Activated T-helper 17 cell treated with anti-CD3 and anti-CD28 coated beads, Interleukin-2, amount 50 U/mL, for 72 hours (primary cell): ENCODE measurements around the gene PPP1R9B. TPM values are rescaled to one million over a fixed set of nuclear protein-coding genes. Genes with fewer than 3 reads are reported as not detected.

Experiments used
- ATAC-seq: fragments of 150-1000 bp; cut with Tn5 transposase; replicated peaks from 2 replicates; pipeline ENCODE4 v1.10.0; 2021; ENCODE audit warnings: mild to moderate bottlenecking, moderate library complexity
- H3K27ac Mint-ChIP-seq: one replicate; pipeline ENCODE4 v1.8.0; 2022; ENCODE audit warnings: mixed read lengths
- H3K27me3 Mint-ChIP-seq: one replicate; pipeline ENCODE4 v1.8.0; 2022; ENCODE audit warnings: mixed read lengths
- H3K36me3 Mint-ChIP-seq: one replicate; pipeline ENCODE4 v1.8.0; 2022; ENCODE audit warnings: low read depth, mild to moderate bottlenecking, mixed read lengths
- H3K4me1 Mint-ChIP-seq: one replicate; pipeline ENCODE4 v1.8.0; 2022; ENCODE audit warnings: mixed read lengths
- H3K4me3 Mint-ChIP-seq: one replicate; pipeline ENCODE4 v1.8.0; 2022; ENCODE audit warnings: mild to moderate bottlenecking, mixed read lengths
- H3K9me3 Mint-ChIP-seq: one replicate; pipeline ENCODE4 v1.8.0; 2022; ENCODE audit warnings: mixed read lengths
- total RNA-seq, 2 donors: library from RNA; stranded (reverse); gene quantifications; one replicate each; pipeline ENCODE4 v1.2.3, GENCODE V29; 2022

The PPP1R9B gene
- total RNA-seq, 2 donors from 2014 or later, result 73.6 to 89.2 TPM

GRCh38 chr17:50146927-50147665, 3.4 kb downstream of the PPP1R9B start:
- ATAC-seq, result no peak

GRCh38 chr17:50146230-50146926, 4.1 kb downstream of the PPP1R9B start:
- Mint-ChIP-seq H3K9me3 (no peaks in the 10 kb centered on the region), H3K4me3 (peak overlapping the region; percentile 98), H3K4me1 (peaks cover 47% of the 10 kb centered on the region), H3K27ac (peak overlapping the region; percentile 95), H3K27me3 (no peaks in the 10 kb centered on the region), H3K36me3 (peaks cover 90% of the 10 kb centered on the region)
- ATAC-seq, result no peak

More at GRCh38 chr17:50146927-50147665, 3.4 kb downstream of the PPP1R9B start:
- Mint-ChIP-seq H3K4me3 (peak overlapping the region; percentile 98), H3K27ac (peak overlapping the region; percentile 95), H3K36me3 (peaks cover 86% of the 10 kb centered on the region), H3K27me3 (no peaks in the 10 kb centered on the region), H3K4me1 (peaks cover 40% of the 10 kb centered on the region), H3K9me3 (no peaks in the 10 kb centered on the region)

- H3K9me3 Mint-ChIP-seq, result no peaks in the 10 kb centered on the region
- peak overlapping the region; percentile 98 for H3K4me3 Mint-ChIP-seq
- peaks cover 54% of the 10 kb centered on the region for H3K4me1 Mint-ChIP-seq
- no peaks in the 10 kb centered on the region for H3K27me3 Mint-ChIP-seq
- H3K27ac Mint-ChIP-seq, result peak overlapping the region; percentile 95
- H3K36me3 Mint-ChIP-seq, result peaks cover 90% of the 10 kb centered on the region
- no peak for ATAC-seq
Measured at GRCh38 chr17:50145532-50146229, 4.8 kb downstream of the PPP1R9B start.

- Mint-ChIP-seq H3K36me3 (peaks cover 94% of the 10 kb centered on the region), H3K4me3 (peak overlapping the region; percentile 98), H3K9me3 (no peaks in the 10 kb centered on the region), H3K4me1 (peaks cover 61% of the 10 kb centered on the region), H3K27ac (peak overlapping the region; percentile 95), H3K27me3 (no peaks in the 10 kb centered on the region)
- peak; percentile 11 for ATAC-seq
Measured at GRCh38 chr17:50144845-50145531, 5.5 kb downstream of the PPP1R9B start.

- peak overlapping the region; percentile 95 for H3K27ac Mint-ChIP-seq
- no peaks in the 10 kb centered on the region for H3K9me3 Mint-ChIP-seq
- peak overlapping the region; percentile 98 for H3K4me3 Mint-ChIP-seq
- H3K27me3 Mint-ChIP-seq, result no peaks in the 10 kb centered on the region
- H3K36me3 Mint-ChIP-seq, result peaks cover 100% of the 10 kb centered on the region
- peaks cover 66% of the 10 kb centered on the region for H3K4me1 Mint-ChIP-seq
- ATAC-seq, result no peak
Measured at GRCh38 chr17:50144355-50144754, 6.1 kb downstream of the PPP1R9B start.

- no peak for ATAC-seq
- no peaks in the 10 kb centered on the region for H3K27me3 Mint-ChIP-seq
- H3K4me1 Mint-ChIP-seq, result peaks cover 66% of the 10 kb centered on the region
- peaks cover 100% of the 10 kb centered on the region for H3K36me3 Mint-ChIP-seq
- H3K27ac Mint-ChIP-seq, result peak overlapping the region; percentile 95
- H3K4me3 Mint-ChIP-seq, result peak overlapping the region; percentile 98
- H3K9me3 Mint-ChIP-seq, result no peaks in the 10 kb centered on the region
Measured at GRCh38 chr17:50143461-50144176, 6.9 kb downstream of the PPP1R9B start.

GRCh38 chr17:50141745-50142110, 8.7 kb downstream of the PPP1R9B start:
- no peaks in the 10 kb centered on the region for H3K27me3 Mint-ChIP-seq
- H3K36me3 Mint-ChIP-seq, result peaks cover 100% of the 10 kb centered on the region
- H3K9me3 Mint-ChIP-seq, result no peaks in the 10 kb centered on the region
- peaks cover 70% of the 10 kb centered on the region for H3K4me1 Mint-ChIP-seq
- peak overlapping the region; percentile 80 for H3K27ac Mint-ChIP-seq
- peak overlapping the region; percentile 98 for H3K4me3 Mint-ChIP-seq
- peak; percentile 15 for ATAC-seq

- Mint-ChIP-seq H3K27ac (peak overlapping the region; percentile 80), H3K27me3 (no peaks in the 10 kb centered on the region), H3K36me3 (peaks cover 100% of the 10 kb centered on the region), H3K4me3 (peak overlapping the region; percentile 98), H3K9me3 (no peaks in the 10 kb centered on the region), H3K4me1 (peaks cover 70% of the 10 kb centered on the region)
- no peak for ATAC-seq
Measured at GRCh38 chr17:50141026-50141744, 9.3 kb downstream of the PPP1R9B start.

GRCh38 chr17:50139950-50140885, 10.3 kb downstream of the PPP1R9B start:
- Mint-ChIP-seq H3K4me1 (peaks cover 62% of the 10 kb centered on the region), H3K27ac (peak overlapping the region; percentile 78), H3K27me3 (no peaks in the 10 kb centered on the region), H3K9me3 (no peaks in the 10 kb centered on the region), H3K36me3 (peaks cover 100% of the 10 kb centered on the region), H3K4me3 (peak overlapping the region; percentile 98)
- peak; percentile 86 for ATAC-seq

GRCh38 chr17:50139185-50139783, 11.2 kb downstream of the PPP1R9B start:
- Mint-ChIP-seq H3K4me1 (peaks cover 57% of the 10 kb centered on the region), H3K4me3 (peak overlapping the region; percentile 98), H3K9me3 (no peaks in the 10 kb centered on the region), H3K27me3 (no peaks in the 10 kb centered on the region), H3K27ac (peak overlapping the region; percentile 78), H3K36me3 (peaks cover 91% of the 10 kb centered on the region)
- ATAC-seq, result no peak

- Mint-ChIP-seq H3K27ac (peak overlapping the region; percentile 43), H3K4me3 (no peak overlapping the region), H3K27me3 (no peaks in the 10 kb centered on the region), H3K36me3 (peaks cover 73% of the 10 kb centered on the region), H3K4me1 (peaks cover 44% of the 10 kb centered on the region), H3K9me3 (no peaks in the 10 kb centered on the region)
- no peak for ATAC-seq
Measured at GRCh38 chr17:50137042-50137441, 13.4 kb downstream of the PPP1R9B start.

- peaks cover 64% of the 10 kb centered on the region for H3K36me3 Mint-ChIP-seq
- H3K4me1 Mint-ChIP-seq, result peaks cover 41% of the 10 kb centered on the region
- H3K27ac Mint-ChIP-seq, result peak overlapping the region; percentile 25
- no peak overlapping the region for H3K4me3 Mint-ChIP-seq
- no peaks in the 10 kb centered on the region for H3K27me3 Mint-ChIP-seq
- ATAC-seq, result no peak
- no peaks in the 10 kb centered on the region for H3K9me3 Mint-ChIP-seq
Measured at GRCh38 chr17:50136096-50136687, 14.3 kb downstream of the PPP1R9B start.
